Fibroblast of skin of right quadriceps (primary cell): Measurements from ENCODE around the gene DSG2.

Experiments used
- DNase-seq: peaks from one replicate; pipeline ENCODE4 v3.0.0-alpha.2; 2013

DSG2 gene

GRCh38 chr18:31592506-31593157, 94.7 kb downstream of the DSG2 start:
- no peak for DNase-seq

- peak; percentile 26 for DNase-seq
These were observed 97.3 kb downstream of the DSG2 start for GRCh38 chr18:31595121-31595771.

GRCh38 chr18:31596081-31596872, 98.3 kb downstream of the DSG2 start:
- DNase-seq, result peak; percentile 65

GRCh38 chr18:31598021-31598805, 100.2 kb downstream of the DSG2 start:
- DNase-seq, result peak; percentile 16
